HG03060 (cell line): ENCODE data around the gene CAMK2G.
"Not testable (repeated sequence)": the region's sequence is repeated elsewhere in the genome, so short reads cannot be mapped to it uniquely, and the experiment has no call there.

Experiments
- ATAC-seq: cut with Tn5 transposase; IDR thresholded peaks from one replicate; pipeline ENCODE4 v1.9.1; 2021; ENCODE audit warnings: low read depth, moderate number of reproducible peaks; ENCODE audit not compliant: unreplicated experiment

Gene CAMK2G

DNA sequence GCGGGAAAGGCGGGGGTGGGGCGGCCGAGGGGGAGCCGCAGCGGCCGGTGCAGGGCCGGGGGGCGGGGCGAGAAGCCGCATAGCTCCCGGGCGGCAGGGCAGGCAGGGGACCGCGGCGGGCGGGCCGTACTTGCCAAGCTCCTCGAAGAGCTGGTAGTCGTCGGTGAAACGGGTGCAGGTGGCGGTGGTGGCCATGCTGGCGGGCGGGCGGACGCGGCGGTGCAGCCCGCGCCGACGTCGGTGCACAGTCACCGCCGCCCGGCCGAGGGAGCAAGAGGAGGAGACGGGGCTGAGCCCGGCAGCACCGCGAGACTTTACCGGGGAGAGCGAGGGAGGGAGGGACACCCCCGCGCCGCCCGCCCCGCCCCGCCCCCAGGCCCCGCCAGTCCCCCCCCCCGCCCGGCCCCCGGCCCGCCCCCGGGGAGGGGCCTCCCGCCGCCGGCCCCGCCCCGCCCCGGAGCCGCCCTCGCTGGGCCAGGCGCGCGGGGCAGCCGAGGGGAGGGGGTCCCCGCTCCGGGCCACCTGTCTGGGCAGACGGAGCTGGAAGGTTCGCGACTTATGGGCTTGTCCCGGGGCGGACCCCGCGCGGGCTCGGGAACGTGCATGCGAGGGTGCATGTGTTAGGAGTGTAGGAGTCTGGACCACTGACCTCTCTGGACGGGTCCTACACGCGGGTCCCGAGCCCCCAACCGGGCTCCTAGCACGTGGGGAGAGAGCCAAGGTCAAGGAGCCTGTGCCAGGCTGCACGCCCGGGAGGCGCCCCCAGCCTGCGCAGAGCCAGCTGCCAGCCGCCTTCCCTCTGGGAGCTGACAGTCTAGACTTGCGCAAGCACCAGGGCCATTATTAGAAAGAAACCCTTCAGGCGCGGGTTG, at the start of gene CAMK2G:
Gene CAMK2G (minus strand): TSS at position 289 of the 872 bp plus-strand sequence. CDS start 94 bp downstream, at position 195.
- ATAC-seq: no peak

DNA sequence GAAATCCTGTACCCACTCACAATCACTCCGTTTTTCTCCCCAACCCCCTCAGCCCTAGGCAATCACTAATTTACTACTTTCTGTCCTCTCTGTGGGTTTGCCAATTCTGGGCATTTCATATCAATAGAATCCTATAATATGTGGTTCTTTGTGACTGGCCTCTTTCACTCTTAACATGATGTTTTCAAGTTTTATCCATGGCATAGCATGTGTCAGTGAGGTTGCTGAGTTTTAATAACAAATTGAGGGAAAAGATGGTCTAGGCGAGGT, 48.4 kb upstream of the CAMK2G start:
- ATAC-seq: no peak

DNA sequence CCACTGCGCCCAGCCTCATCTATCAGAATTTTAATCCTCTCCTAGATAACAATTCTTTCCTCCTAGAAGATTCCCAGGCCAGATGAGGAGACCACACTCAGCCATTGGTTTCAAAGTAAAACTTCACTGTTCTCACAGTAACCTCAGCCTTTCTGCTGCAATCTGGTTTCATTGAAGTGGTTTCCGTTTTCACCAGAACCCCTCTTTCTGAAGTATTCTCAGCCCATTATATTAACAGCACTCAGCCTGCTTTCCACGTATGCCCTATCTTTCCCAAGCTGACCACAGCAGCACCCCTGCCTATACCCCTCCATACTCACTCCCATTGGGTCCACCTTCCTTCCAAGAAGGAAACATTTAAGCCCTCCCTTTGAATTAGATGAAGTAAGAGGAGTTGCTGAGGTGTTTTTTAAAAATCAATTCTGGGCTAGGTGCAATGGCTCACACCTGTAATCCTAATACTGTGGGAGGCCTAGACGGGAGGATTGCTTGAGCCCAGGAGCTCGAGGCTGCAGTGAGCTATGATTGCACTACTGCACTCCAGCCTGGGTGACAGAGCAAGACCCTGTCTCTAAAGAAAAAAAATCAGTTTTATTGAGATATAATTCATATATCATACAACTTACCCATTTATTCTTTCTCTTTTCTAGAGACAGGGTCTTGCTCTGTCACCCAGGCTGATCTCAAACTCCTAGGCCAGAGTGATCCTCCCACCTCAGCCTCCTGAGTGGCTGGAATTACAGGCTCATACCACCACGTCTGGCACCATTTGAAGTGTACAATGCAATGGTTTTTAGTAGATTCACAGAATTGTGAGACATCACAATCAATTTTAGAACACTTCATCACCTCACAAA, 47.9 kb upstream of the CAMK2G start:
- no peak for ATAC-seq

DNA sequence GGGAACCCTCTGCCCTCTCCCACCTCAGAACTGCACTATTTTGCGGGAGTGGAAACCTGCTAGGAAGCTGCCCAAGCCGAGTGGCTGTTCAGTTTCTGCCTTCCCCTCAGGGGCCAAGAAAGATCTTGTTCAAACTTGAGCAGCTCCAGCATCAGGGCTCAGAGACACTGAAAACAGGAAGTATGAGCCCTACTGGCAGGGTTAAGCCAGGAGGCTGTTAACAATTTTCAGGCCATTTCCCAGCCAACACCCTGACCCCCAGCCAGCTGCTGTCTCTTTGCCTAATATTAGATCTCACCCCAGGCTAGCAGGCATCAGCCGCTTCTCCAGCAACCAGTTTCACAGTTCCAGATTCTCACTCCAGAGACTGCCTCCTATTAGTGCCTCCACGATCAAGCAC, 45.7 kb upstream of the CAMK2G start:
- no peak for ATAC-seq

DNA sequence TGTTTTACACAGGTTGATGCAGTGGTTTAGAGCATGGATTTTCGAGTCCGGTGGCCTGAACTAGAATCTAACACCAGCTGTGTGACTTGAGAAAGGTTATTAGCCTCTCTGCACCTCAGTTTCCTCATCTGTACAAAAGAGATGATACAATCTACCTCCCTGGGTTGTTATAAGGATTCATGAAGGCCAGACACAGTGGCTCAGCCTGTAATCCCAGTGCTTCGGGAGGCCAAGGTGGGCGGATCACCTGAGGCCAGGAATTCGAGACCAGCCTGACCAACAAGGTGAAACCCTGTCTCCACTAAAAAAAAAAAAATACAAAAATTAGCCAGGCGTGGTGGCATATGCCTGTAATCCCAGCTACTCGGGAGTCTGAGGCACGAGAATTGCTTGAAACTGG, 45.1 kb upstream of the CAMK2G start:
- ATAC-seq: not testable (repeated sequence)

DNA sequence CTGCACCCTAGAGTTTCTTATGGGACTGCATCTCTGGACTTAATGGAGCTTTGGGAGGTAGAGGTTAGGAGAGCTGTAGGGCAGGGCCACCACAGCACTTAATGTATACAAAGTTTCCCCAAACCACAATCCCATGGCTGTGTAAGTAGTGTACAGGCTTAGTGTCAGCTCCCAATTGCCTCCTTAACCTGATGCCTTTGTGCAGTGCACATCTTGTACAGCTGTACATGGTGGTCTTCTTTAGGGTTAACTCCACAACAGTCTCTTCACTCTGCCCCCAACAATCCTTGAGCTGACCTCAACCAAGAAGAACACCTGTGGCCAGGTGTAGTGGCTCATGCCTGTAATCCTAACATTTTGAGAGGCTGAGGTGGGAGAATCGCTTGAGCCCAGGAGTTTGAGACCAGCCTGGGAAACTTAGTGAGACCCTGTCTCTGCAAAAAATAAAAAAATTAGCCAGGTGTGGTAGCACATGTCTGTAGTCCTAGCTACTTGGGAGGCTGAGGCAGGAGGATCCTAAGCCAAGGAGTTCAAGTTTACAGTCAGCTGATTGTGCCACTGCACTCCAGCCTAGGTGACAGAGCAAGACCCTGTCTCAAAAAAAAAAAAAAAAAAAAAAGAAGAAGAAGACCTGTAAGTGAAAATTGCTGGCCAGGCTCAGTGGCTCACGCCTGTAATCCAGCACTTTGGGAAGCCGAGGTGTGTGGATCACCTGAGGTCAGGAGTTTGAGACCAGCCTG, 43.4 kb upstream of the CAMK2G start:
- no peak for ATAC-seq

DNA sequence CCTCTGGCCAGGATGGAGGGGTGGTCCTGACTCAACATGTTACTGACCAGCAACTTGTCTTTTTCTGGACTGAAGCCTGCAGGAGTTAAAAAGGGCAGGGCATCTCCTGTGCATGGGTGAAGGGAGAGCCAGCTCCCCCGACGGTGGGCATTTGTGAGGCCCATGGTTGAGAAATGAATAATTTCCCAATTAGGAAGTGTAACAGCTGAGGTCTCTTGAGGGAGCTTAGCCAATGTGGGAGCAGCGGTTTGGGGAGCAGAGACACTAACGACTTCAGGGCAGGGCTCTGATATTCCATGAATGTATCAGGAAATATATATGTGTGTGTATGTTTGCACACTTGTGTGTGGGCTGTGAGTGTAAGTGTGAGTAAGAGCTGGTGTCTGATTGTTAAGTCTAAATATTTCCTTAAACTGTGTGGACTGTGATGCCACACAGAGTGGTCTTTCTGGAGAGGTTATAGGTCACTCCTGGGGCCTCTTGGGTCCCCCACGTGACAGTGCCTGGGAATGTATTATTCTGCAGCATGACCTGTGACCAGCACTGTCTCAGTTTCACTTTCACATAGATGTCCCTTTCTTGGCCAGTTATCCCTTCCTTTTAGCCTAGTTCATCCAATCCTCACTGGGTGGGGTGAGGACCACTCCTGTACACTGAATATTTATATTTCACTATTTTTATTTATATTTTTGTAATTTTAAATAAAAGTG, 42.6 kb upstream of the CAMK2G start:
- no peak for ATAC-seq

DNA sequence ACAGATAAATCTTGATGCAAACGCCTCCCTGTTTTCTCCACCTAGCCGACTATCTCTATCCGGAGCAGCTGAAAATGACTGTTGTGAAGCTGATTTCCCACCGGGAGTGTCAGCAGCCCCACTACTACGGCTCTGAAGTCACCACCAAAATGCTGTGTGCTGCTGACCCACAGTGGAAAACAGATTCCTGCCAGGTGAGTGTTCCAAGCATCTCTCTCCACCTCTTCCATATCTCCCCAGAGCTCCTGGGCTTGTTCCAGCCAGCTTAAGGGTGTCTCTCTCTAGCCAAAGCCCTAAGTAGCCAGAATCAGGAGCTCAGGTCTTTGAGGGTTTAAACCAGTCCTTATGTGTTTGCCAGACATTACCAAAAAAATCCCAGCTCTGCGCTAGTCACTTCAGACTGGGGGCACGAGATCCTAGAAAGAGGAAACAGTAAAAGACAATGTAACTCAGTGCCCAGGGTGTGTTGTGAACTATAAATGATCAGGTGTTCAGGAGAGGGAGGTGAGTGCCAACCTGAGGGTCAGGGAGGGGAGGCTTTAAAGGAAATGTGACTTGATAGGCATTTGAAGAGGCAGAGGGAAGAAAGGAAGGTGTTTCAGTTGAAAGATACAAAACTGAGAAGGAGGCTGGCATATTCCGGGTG, 41.0 kb upstream of the CAMK2G start:
- ATAC-seq: no peak

DNA sequence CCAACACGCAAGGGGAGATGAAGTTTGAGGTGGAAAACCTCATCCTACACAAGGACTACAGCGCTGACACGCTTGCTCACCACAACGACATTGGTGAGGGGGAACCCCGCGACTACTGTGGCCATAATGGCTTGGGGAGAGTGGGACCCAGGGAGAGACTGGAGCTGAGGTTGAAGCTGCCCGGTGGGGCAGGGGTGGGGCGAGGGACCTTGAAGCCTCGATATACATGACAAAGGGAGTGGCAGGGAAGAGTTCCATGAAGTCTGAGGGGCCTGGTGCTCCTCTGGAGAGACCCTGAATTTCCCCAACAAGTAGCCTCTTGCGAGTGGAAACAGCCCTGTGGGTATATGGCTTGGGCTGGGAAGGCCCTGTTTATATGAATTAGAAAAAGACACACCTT, 39.7 kb upstream of the CAMK2G start:
- no peak for ATAC-seq

DNA sequence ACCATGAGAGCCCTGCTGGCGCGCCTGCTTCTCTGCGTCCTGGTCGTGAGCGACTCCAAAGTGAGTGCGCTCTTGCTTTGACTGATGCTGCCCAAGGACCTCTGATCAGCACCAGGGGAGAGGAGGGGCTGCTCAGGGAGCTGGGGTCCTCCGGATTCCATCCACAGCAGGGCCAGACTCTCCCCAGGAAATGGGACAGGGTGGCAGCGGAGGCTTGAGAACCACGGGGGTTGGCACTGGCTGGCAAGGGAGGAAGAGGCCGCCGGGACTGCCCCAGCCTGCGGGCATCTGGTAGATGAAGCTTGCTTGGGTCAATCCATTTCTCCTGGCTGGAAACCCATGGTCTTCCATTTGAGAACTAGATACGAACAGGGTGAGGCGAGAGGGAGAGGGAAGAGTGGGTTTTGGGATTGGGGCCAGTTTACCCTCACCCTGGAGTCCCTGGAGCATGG, 37.2 kb upstream of the CAMK2G start:
- ATAC-seq: no peak

DNA sequence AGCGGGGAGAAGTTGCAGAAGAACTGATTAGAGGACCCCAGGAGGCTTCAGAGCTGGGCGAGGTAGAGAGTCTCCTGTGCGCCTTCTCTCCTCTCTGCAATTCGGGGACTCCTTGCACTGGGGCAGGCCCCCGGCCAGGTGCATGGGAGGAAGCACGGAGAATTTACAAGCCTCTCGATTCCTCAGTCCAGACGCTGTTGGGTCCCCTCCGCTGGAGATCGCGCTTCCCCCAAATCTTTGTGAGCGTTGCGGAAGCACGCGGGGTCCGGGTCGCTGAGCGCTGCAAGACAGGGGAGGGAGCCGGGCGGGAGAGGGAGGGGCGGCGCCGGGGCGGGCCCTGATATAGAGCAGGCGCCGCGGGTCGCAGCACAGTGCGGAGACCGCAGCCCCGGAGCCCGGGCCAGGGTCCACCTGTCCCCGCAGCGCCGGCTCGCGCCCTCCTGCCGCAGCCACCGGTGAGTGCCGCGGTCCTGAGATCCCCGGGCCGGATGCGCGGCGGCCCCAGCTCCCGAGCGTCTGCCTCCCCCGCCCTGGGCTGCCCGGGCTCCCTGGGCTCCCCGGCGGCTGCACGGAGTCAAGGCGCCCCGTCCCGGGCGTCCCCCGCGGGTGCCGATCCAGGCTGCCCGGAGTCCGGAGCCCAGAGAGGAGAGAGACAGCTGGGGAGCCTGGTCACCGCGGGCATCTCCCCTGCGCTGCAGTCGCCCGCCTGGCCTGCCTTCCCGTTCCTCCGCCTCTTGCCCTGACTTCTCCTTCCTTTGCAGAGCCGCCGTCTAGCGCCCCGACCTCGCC, 36.6 kb upstream of the CAMK2G start, which contains the start of gene PLAU:
Gene PLAU (plus strand): TSS at position 369 of the 789 bp plus-strand sequence. CDS start 424 bp downstream, outside the sequence.
- ATAC-seq: no peak

DNA sequence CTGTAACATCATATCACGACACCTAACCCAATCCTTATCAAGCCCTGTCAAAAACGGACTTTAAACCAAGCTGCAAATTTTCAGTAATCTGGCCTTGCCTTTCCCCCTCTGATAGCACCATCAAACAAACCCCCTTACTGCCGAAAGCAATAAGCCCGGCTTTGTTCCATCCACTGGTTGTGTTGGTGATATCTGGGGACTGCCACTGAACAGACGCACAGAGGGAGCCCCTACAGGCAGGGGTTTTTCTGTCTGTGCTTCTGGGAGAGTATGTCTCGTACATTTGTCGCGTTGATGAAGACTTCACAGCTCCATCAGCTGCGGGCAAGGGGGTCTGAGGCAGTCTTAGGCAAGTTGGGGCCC, 36.0 kb upstream of the CAMK2G start:
- ATAC-seq: no peak

DNA sequence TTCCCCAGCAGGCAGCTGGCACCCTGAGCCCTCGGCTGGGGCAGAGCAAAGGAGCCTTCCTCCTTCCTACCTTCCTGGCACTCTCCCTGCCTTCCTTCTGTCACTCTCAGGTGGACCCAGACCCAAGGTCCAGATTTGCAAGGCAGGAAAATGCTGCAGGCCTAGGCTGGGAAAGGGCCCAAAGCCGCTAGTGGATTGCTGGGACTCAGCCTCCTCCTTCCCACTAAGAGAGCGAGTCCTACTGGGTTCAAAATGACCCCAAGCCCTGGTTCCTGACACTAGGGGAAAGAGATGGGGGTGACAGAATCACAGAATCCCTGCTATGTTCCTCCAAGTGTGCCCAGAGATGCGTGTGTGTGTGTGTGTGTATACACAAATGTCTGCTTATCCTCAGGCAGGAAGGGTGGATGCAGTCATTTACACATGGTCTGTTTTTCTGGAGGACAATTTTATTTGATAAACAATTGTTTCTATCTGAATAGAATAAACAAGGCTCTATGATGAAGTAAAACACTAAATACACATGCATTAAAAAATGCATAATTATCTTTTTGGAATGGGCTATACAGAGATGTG, 35.3 kb upstream of the CAMK2G start:
- ATAC-seq: no peak

DNA sequence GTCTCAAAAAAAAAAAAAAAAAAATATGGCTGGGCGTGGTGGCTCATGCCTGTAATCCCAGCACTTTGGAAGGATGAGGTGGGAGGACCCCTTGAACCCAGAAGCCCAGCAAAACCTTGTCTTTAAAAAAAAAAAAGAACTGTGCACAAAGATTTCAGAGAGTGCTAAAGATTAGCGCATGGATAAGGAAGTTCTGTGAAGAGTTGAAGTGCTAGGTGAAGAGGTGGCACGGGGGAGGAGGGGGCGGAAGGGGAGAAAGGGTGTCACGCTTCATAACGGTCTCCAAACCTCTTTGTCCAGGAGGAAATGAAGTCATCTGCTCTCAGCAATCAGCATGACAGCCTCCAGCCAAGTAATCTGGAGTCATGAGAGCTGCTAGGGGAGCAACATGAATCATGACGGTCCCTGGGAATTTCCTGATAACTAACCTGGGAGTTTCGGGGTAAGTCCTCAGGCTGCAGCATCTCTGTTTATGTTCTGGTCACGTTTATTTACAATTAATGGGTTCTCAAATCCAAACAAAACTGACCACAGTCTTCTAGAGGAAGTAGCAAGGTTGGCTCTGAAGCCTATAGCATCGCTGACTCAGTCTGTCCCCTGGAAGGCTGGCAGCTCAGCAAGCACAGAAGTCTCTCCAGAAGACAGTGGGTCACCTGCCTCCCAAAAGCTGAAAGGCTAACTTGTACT, 34.6 kb upstream of the CAMK2G start:
- peak; percentile 46 for ATAC-seq

DNA sequence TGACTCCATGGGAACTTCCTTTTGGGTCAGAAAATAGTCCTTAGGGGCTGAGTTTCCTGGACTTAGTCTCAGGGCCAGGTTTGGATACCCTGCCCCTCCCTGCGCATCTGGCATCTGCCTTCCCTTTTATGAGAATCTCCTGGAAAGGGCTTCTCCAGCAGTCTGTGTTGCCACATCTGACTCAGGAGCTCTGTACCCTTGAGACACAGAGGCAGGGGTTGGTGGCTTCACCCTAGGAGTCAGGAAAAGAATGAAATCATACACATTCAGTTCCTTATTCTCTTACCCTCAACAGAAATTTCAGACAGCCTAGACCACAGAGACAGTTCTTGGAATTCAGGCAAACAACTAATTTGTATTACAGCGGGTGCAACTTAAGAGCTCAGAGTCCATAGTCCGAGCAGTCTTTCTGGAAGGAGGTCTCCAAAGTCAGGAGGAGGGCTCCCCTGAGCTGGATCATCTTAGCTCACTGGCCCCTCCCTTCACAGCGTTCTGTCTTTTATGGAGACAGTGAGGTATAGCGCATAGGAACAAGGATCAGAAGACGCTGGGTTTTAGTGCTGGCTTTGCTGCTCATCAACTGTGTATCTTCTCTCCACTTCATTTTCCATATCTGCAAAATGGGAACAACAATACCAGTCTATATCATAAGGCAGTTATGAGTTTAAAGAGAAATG, 33.6 kb upstream of the CAMK2G start:
- no peak for ATAC-seq

DNA sequence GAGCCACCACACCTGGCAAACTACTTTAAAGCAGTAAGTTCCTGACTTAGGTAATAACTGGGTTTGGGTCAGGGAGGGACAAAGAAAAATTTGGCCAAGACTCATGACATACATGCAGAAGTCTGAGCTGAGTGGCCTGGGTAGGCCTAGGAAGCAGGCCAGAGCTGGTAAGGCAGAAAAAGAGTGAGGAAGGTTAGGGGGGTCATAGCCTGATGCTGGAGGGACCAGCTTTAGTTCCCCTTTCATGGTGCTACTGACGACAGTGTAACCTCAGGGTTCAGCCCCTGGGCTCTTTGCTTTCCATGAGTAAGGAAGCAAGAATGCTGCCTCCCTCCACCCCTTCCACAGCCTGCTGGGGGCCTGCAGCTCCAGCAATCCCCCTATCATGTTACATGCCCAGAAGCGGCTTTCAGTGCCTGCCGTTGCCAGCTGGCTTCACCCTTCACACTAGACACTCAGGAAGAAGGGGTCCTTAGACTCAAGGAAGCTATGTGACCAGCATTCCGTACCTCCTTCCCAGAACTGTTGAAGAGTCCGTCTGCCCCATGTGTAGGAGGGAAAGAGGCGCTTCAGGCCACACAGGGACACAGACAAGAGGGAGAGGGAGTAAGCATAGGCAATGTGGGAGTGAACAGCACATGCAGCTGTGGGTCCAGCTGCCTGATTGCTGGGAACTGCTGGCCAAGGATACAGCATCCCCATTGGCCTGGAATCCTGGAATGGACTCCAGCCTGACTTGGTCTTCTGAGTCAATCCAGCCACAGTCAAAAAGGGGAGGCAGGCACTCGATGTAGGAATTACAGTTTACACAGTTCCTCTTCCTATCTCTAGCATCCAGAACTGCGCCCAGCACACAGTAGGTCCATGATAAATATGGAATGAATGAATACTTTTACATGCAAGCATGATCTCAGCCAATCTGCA, 32.4 kb upstream of the CAMK2G start:
- ATAC-seq: no peak
